Right ventricle myocardium inferior (tissue), 1 donor: ENCODE measurements around the gene FGFR3. TPM values are rescaled to one million over a fixed set of nuclear protein-coding genes. Genes with fewer than 3 reads are reported as not detected.
A peak's percentile ranks its signal among the peaks of the same experiment; 100 is the strongest.

Experiments
- ATAC-seq: fragments of 200-7000 bp; cut with Tn5 transposase; one replicate; pipeline ENCODE4 v1.9.1; 2020; ENCODE audit warnings: mild to moderate bottlenecking, moderate library complexity
- DNase-seq: peaks from one replicate; pipeline ENCODE4 v3.0.0; 2021; ENCODE audit errors: missing footprints
- intact Hi-C: fragments of 100-400 bp; cut with DNase I; formaldehyde crosslinking; loops from one replicate; pipeline ENCODE4 v1.11.0; 2022
- total RNA-seq: library from RNA; stranded (reverse); fragmentation: NEBNext Ultra II Directional; extraction: Animal tissue kit (Norgen Biotek cat#: 25700); gene quantifications from one replicate; pipeline ENCODE4 v1.2.1, GENCODE V29; 2021
- donor health status: DM: no; HTN: yes; CAD: no; lungs with severe emphysema.

The FGFR3 gene
- total RNA-seq, 1 donor from 2014 or later, result 1.8 TPM

- no peak for ATAC-seq
- intact Hi-C loops, result no loop called here
- no peak for DNase-seq
Measured at GRCh38 chr4:1783970-1784369, 9.1 kb upstream of the FGFR3 start.

GRCh38 chr4:1784395-1784788 is 8.7 kb upstream of the FGFR3 start:
- DNase-seq (no peak), ATAC-seq (no peak)
- intact Hi-C loops, result no loop called here

- ATAC-seq, result peak; percentile 80
- intact Hi-C loops, result no loop called here
- DNase-seq, result no peak
Measured at GRCh38 chr4:1784789-1785591, 8.1 kb upstream of the FGFR3 start.

GRCh38 chr4:1785592-1785991 is 7.5 kb upstream of the FGFR3 start:
- DNase-seq (no peak), ATAC-seq (no peak)
- intact Hi-C loops, result no loop called here

- intact Hi-C loops, result no loop called here
- DNase-seq, result no peak
Measured at GRCh38 chr4:1786544-1787362, 6.3 kb upstream of the FGFR3 start.

GRCh38 chr4:1787411-1788077 is 5.5 kb upstream of the FGFR3 start:
- no peak for DNase-seq
- intact Hi-C loops, result no loop called here
- no peak for ATAC-seq

More at GRCh38 chr4:1786544-1787362, 6.3 kb upstream of the FGFR3 start:
- no peak for ATAC-seq

- DNase-seq (no peak), ATAC-seq (no peak)
- intact Hi-C loops, result no loop called here
Measured at GRCh38 chr4:1788254-1788973, 4.7 kb upstream of the FGFR3 start.

- DNase-seq, result no peak
- intact Hi-C loops, result no loop called here
- ATAC-seq, result no peak
Measured at GRCh38 chr4:1789552-1789951, 3.5 kb upstream of the FGFR3 start.

GRCh38 chr4:1790005-1790404 is 3.1 kb upstream of the FGFR3 start:
- DNase-seq, result no peak
- intact Hi-C loops, result no loop called here
- no peak for ATAC-seq

- DNase-seq (no peak), ATAC-seq (no peak)
- intact Hi-C loops, result no loop called here
Measured at GRCh38 chr4:1792158-1792831, 798 bp upstream of the FGFR3 start.

- no peak for ATAC-seq
- intact Hi-C loops, result no loop called here
- no peak for DNase-seq
Measured at GRCh38 chr4:1793496-1793840, 375 bp downstream of the FGFR3 start.

GRCh38 chr4:1793940-1794808 is 1.1 kb downstream of the FGFR3 start:
- intact Hi-C loops, result no loop called here
- DNase-seq, result no peak
- ATAC-seq, result no peak

- DNase-seq, result no peak
- intact Hi-C loops, result no loop called here
- ATAC-seq, result no peak
Measured at GRCh38 chr4:1794809-1795298, 1.8 kb downstream of the FGFR3 start.

GRCh38 chr4:1795299-1796195 is 2.5 kb downstream of the FGFR3 start:
- ATAC-seq (no peak), DNase-seq (no peak)
- intact Hi-C loops, result no loop called here

- DNase-seq (no peak), ATAC-seq (no peak)
- intact Hi-C loops, result no loop called here
Measured at GRCh38 chr4:1796486-1797204, 3.6 kb downstream of the FGFR3 start.

- intact Hi-C loops, result no loop called here
- DNase-seq (no peak), ATAC-seq (no peak)
Measured at GRCh38 chr4:1797298-1797860, 4.3 kb downstream of the FGFR3 start.
